ENCODE results near the gene JAML. TPM values are rescaled to one million over a fixed set of nuclear protein-coding genes. Genes with fewer than 3 reads are reported as not detected.
A peak's percentile ranks its signal among the peaks of the same experiment; 100 is the strongest.

The JAML gene
- total and polyA plus RNA-seq, 9 of the 15 experiments (the other 6 are each of a cell fraction or from before 2014, with no cell fraction given), result 0.05 to 0.32 (median 0.22) TPM; not detected in 4

GRCh38 chr11:118258410-118258809, 33.6 kb upstream of the JAML start (continued):
- 0 out of 2 replicates have a peak, but pooled peaks have one; percentile 6 for TF ChIP-seq REST (IDR thresholded peaks at IDR 0.05; ENCODE audit: borderline replicate concordance)
- TF ChIP-seq REST (CRISPR knock-in tag; IDR thresholded peaks at IDR 0.05; ENCODE audit: low read depth), result no peak
- TF ChIP-seq ZNF398 (CRISPR knock-in tag; IDR thresholded peaks at IDR 0.05), result no peak
